Measurements from ENCODE around the gene PLCB4.

Gene PLCB4

DNA sequence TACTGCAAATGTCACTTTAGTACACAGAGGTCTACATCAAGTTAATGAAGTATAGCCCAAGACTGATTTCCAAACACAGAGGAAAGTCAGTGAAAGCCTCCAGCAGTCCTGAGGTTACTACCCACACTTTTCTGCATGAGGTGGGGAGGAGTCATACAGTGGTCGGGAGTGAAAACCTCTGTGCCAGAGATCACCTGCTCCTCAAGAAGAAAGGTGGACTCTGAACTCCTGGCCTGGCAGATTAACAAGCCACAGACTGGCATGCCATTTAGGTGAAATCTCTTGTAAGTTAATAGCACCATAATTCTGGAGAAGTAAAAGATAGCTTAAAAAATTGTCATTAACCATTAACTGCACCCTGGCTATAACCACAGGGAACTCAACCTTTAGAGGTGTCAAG, 320.5 kb downstream of the PLCB4 start:
- Histone ChIP-seq H3K36me3 (ENCODE audit: control insufficient read depth, insufficient read depth, low read length) (no peaks in the 10 kb centered on the region), H3K4me3 (ENCODE audit: low read depth, low read length) (no peak overlapping the region), H3K27ac (no peak overlapping the region), H3K9me3 (ENCODE audit: control insufficient read depth, low read length) (no peaks in the 10 kb centered on the region), H3K4me2 (ENCODE audit: low read length) (no peak overlapping the region), H3K9ac (no peak overlapping the region), H3K4me1 (no peaks in the 10 kb centered on the region), H3K27me3 (ENCODE audit: control insufficient read depth, insufficient read depth, low read length) (no peaks in the 10 kb centered on the region), H2AFZ (no peak overlapping the region), H3K79me2 (no peaks in the 10 kb centered on the region)
- TF ChIP-seq, protein P1, sequence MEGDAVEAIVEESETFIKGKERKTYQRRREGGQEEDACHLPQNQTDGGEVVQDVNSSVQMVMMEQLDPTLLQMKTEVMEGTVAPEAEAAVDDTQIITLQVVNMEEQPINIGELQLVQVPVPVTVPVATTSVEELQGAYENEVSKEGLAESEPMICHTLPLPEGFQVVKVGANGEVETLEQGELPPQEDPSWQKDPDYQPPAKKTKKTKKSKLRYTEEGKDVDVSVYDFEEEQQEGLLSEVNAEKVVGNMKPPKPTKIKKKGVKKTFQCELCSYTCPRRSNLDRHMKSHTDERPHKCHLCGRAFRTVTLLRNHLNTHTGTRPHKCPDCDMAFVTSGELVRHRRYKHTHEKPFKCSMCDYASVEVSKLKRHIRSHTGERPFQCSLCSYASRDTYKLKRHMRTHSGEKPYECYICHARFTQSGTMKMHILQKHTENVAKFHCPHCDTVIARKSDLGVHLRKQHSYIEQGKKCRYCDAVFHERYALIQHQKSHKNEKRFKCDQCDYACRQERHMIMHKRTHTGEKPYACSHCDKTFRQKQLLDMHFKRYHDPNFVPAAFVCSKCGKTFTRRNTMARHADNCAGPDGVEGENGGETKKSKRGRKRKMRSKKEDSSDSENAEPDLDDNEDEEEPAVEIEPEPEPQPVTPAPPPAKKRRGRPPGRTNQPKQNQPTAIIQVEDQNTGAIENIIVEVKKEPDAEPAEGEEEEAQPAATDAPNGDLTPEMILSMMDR (IDR thresholded peaks at IDR 0.05): no peak

DNA sequence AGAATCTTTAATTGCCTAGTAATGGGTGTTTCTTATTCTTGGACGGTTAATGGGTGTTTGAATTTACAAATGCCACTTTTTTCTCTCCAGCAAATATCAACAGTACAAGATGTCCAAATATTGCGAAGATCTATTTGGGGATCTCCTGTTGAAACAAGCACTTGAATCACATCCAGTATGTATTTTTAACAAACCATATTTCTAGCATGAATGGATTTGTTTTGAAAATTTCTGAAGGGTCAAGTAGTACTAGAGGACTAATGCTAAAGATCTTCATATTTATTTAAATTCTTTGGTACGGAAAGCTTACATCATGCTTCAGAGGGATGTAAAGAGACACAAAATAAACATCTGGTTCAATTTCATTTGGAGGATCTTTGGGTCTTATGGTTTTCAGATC, 321.6 kb downstream of the PLCB4 start:
- no peak overlapping the region for H2AFZ ChIP-seq
- no peaks in the 10 kb centered on the region for H3K79me2 ChIP-seq
- no peak overlapping the region for H3K9ac ChIP-seq
- H3K36me3 ChIP-seq (ENCODE audit: control insufficient read depth, insufficient read depth, low read length): no peaks in the 10 kb centered on the region
- H3K27me3 ChIP-seq (ENCODE audit: control insufficient read depth, insufficient read depth, low read length): no peaks in the 10 kb centered on the region
- TF ChIP-seq, protein P1 (IDR thresholded peaks at IDR 0.05): no peak
- no peak overlapping the region for H3K4me2 ChIP-seq (ENCODE audit: low read length)
- no peak overlapping the region for H3K27ac ChIP-seq
- H3K4me3 ChIP-seq (ENCODE audit: low read depth, low read length): no peak overlapping the region
- H3K9me3 ChIP-seq (ENCODE audit: control insufficient read depth, low read length): no peaks in the 10 kb centered on the region
- no peaks in the 10 kb centered on the region for H3K4me1 ChIP-seq

DNA sequence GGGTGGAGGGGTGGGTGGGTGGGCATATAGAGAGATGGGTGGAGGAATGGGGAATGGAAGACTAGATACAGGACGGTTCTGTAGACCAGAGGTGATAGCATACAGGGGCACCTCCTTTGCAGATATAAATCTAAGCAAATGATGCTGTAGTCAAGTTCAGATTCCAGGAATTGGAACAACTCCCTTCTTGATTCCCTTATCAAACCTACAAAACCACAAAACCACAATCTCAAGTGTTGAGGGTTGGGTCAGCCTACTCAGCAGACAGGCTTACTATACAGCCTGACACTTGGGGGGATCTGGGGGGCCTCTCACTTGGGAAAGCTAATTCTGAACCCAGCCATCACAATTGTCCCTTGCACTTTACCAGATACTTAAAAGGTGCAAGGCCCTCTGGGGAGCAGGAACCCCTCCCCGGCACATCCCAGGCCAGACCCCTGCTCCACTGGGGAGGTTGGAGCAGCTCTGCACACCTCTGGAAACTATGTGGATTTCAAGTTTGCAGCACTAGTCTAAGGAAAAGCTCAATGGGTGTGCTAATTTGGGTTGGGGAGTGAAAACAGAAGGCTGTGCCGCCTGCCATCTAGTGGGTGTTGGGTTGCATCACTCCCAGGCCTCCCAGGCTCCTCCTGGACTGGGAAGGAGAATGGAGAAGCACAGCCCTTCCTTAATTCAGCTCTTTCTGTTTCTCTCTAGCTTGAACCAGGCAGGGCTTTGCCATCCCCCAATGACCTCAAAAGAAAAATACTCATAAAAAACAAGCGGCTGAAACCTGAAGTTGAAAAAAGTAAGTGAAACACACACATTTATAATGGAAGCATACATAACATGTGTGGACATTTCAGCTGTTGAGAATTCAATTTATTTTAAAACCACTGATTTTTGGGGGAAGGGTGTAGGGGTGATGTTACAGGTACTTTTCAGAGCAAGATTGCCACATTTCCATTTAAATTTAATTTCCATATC, 324.3 kb downstream of the PLCB4 start:
- Histone ChIP-seq H3K79me2 (no peaks in the 10 kb centered on the region), H3K27ac (no peak overlapping the region), H3K9ac (no peak overlapping the region), H3K36me3 (ENCODE audit: control insufficient read depth, insufficient read depth, low read length) (no peaks in the 10 kb centered on the region), H3K4me1 (no peaks in the 10 kb centered on the region), H3K9me3 (ENCODE audit: control insufficient read depth, low read length) (no peaks in the 10 kb centered on the region), H3K4me2 (ENCODE audit: low read length) (no peak overlapping the region), H3K27me3 (ENCODE audit: control insufficient read depth, insufficient read depth, low read length) (no peaks in the 10 kb centered on the region), H2AFZ (no peak overlapping the region), H3K4me3 (ENCODE audit: low read depth, low read length) (no peak overlapping the region)
- TF ChIP-seq, protein P1 (IDR thresholded peaks at IDR 0.05): peak; percentile 59

DNA sequence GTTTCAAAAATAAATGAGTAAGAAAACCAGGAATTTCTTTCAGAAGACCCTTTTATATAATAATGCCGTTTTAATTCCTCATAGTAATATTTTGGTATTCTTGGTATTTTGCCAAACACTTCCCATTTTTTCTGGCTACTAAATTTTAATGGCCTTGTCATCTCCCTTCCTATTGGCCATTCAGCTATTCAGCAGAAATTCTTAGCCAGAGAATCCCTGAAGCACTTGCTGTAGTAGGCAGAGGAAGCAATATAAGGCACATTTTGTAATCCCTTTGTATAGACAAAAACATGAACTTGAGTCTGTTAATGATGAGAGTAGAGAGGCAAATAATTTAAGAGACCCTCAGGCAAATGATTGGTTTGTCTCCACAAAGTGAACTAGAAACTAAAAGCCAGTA, 327.1 kb downstream of the PLCB4 start:
- H3K4me2 ChIP-seq (ENCODE audit: low read length): no peak overlapping the region
- no peaks in the 10 kb centered on the region for H3K4me1 ChIP-seq
- H2AFZ ChIP-seq: no peak overlapping the region
- no peaks in the 10 kb centered on the region for H3K9me3 ChIP-seq (ENCODE audit: control insufficient read depth, low read length)
- no peak overlapping the region for H3K4me3 ChIP-seq (ENCODE audit: low read depth, low read length)
- no peak overlapping the region for H3K9ac ChIP-seq
- H3K36me3 ChIP-seq (ENCODE audit: control insufficient read depth, insufficient read depth, low read length): no peaks in the 10 kb centered on the region
- TF ChIP-seq, protein P1 (IDR thresholded peaks at IDR 0.05): no peak
- no peak overlapping the region for H3K27ac ChIP-seq
- H3K27me3 ChIP-seq (ENCODE audit: control insufficient read depth, insufficient read depth, low read length): no peaks in the 10 kb centered on the region
- no peaks in the 10 kb centered on the region for H3K79me2 ChIP-seq

DNA sequence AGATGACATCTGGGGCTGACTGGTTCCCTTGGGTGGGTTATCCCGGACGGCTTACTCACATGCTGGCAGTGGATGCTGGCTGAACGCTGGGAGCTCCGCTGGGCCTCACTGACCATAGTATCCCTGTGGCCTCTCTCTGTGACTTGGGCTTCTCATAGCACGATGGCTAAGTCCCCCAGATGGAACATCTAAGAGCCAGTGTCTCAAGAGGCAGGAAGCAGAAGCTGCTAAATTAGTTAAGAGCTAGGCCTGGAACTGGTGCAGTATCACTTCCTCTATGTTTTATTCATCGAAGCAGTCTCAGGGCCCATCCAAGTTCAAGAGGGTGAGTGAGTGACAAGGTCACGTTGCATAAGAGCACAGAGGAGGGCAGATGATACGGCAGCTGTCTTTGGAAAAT, 329.0 kb downstream of the PLCB4 start:
- Histone ChIP-seq H3K79me2 (no peaks in the 10 kb centered on the region), H3K27me3 (ENCODE audit: control insufficient read depth, insufficient read depth, low read length) (no peaks in the 10 kb centered on the region), H2AFZ (no peak overlapping the region), H3K9ac (no peak overlapping the region), H3K36me3 (ENCODE audit: control insufficient read depth, insufficient read depth, low read length) (no peaks in the 10 kb centered on the region), H3K4me3 (ENCODE audit: low read depth, low read length) (no peak overlapping the region), H3K4me2 (ENCODE audit: low read length) (no peak overlapping the region), H3K4me1 (no peaks in the 10 kb centered on the region), H3K27ac (no peak overlapping the region), H3K9me3 (ENCODE audit: control insufficient read depth, low read length) (no peaks in the 10 kb centered on the region)
- TF ChIP-seq, protein P1 (IDR thresholded peaks at IDR 0.05): no peak
